DOHH2 (cell line): ENCODE measurements around the gene IGFBP3.

Source experiments
- H3F3A ChIP-seq: fragments of 200-600 bp; sonication (generic), shearing (Covaris generic); 2 replicates; pipeline ENCODE4 v1.6.0; 2016; ENCODE audit warnings: antibody characterized with exemption, mild to moderate bottlenecking; ENCODE audit not compliant: control insufficient read depth, insufficient read depth
- H3K27ac ChIP-seq: fragments of 200-600 bp; sonication (generic); 2 replicates; pipeline ENCODE4 v1.5.1; 2014; ENCODE audit warnings: low read depth, mild to moderate bottlenecking, low read length, moderate library complexity
- H3K27me3 ChIP-seq: fragments of 200-600 bp; sonication (generic); 2 replicates; pipeline ENCODE4 v1.6.1; 2014; ENCODE audit warnings: mild to moderate bottlenecking, low read length, mixed read lengths; ENCODE audit not compliant: control insufficient read depth
- H3K36me3 ChIP-seq: fragments of 200-600 bp; sonication (generic); 2 replicates; pipeline ENCODE4 v1.6.1; 2014; ENCODE audit warnings: mild to moderate bottlenecking, low read length, moderate library complexity, mixed read lengths; ENCODE audit not compliant: control insufficient read depth
- H3K4me1 ChIP-seq: fragments of 200-600 bp; sonication (generic); 2 replicates; pipeline ENCODE4 v1.6.1; 2014; ENCODE audit warnings: mild to moderate bottlenecking, low read length, mixed read lengths; ENCODE audit not compliant: control insufficient read depth
- H3K4me2 ChIP-seq: fragments of 200-600 bp; sonication (generic); 2 replicates; pipeline ENCODE4 v1.6.0; 2014; ENCODE audit warnings: mild to moderate bottlenecking, low read length, moderate library complexity
- H3K4me3 ChIP-seq: fragments of 200-600 bp; sonication (generic); 2 replicates; pipeline ENCODE4 v1.5.1; 2014; ENCODE audit warnings: mild to moderate bottlenecking, low read length, mixed read lengths
- H3K79me2 ChIP-seq: fragments of 200-600 bp; sonication (generic); 2 replicates; pipeline ENCODE4 v1.6.1; 2014; ENCODE audit warnings: mild to moderate bottlenecking, low read length, mixed read lengths; ENCODE audit not compliant: control insufficient read depth
- H3K9me2 ChIP-seq: fragments of 200-600 bp; sonication (generic); replicated peaks from 2 replicates; pipeline ENCODE4 v1.6.1; 2014; ENCODE audit warnings: mild to moderate bottlenecking, low read length, mixed read lengths; ENCODE audit not compliant: control insufficient read depth
- H3K9me3 ChIP-seq: fragments of 200-600 bp; sonication (generic); 2 replicates; pipeline ENCODE4 v1.6.1; 2014; ENCODE audit warnings: antibody characterized with exemption, low read length, mixed read lengths; ENCODE audit not compliant: control insufficient read depth, insufficient read depth
- H4K20me1 ChIP-seq: fragments of 200-600 bp; sonication (generic); 2 replicates; pipeline ENCODE4 v1.6.0; 2014; ENCODE audit warnings: low read depth, mild to moderate bottlenecking, antibody characterized with exemption, low read length, moderate library complexity; ENCODE audit not compliant: control insufficient read depth, insufficient read depth
- EZH2phosphoT487 ChIP-seq: fragments of 200-600 bp; sonication (generic); IDR thresholded peaks from 2 replicates; pipeline ENCODE4 v1.6.1; 2017; ENCODE audit warnings: borderline replicate concordance, mild to moderate bottlenecking, antibody characterized with exemption, low read length, moderate library complexity, mixed read lengths
- TF ChIP-seq, protein P1 (sequence below): fragments of 200-600 bp; sonication (generic); IDR thresholded peaks from one replicate; pipeline ENCODE4 v1.5.1; 2014; ENCODE audit warnings: antibody characterized with exemption, mild to moderate bottlenecking, low read depth, low read length; ENCODE audit not compliant: poor library complexity, severe bottlenecking

IGFBP3 gene, protein sequence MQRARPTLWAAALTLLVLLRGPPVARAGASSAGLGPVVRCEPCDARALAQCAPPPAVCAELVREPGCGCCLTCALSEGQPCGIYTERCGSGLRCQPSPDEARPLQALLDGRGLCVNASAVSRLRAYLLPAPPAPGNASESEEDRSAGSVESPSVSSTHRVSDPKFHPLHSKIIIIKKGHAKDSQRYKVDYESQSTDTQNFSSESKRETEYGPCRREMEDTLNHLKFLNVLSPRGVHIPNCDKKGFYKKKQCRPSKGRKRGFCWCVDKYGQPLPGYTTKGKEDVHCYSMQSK

DNA sequence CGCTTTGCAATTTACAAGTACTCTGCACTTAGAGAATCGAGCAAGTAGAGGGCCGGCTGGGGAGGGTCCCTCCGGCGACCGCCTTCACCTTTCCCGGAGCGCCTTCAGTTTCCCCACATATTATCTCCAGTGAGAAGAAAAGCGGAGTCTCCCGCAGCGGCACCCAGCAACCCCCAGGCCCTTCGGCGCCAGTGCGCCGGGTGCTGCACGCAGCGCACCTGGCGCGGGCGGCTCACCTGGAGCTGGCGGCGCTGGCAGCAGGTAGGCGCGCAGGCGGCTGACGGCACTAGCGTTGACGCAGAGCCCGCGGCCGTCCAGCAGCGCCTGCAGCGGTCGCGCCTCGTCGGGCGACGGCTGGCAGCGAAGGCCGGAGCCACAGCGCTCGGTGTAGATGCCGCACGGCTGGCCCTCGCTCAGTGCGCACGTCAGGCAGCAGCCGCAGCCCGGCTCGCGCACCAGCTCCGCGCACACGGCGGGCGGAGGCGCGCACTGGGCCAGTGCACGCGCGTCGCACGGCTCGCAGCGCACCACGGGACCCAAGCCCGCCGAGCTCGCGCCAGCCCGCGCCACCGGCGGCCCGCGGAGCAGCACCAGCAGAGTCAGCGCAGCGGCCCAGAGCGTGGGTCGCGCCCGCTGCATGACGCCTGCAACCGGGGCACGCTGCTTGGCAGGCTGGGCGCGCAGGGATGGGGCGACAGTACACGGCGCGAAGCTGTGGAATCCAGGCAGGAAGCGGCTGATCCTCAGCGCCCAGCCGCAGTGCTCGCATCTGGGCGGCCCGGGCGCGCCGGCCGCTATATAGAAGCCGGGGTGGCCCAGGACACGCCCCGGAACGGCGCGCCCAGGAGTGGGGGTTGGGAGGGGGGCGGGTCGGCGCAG, at the start of gene IGFBP3:
Gene IGFBP3 (minus strand): TSS at position 771 of the 879 bp plus-strand sequence. CDS start 132 bp downstream, at position 639.
- no peak within 1 kb of the TSS for H3K27ac ChIP-seq
- no peaks in the 10 kb centered on the region for H3K4me1 ChIP-seq
- no peaks in the 10 kb centered on the region for H4K20me1 ChIP-seq
- no peaks in the 10 kb centered on the region for H3K79me2 ChIP-seq
- H3K4me2 ChIP-seq: no peak within 1 kb of the TSS
- H3K27me3 ChIP-seq: peaks cover 42% of the 10 kb centered on the region
- no peaks in the 10 kb centered on the region for H3K9me3 ChIP-seq
- no peaks in the 10 kb centered on the region for H3K9me2 ChIP-seq
- TF ChIP-seq, protein P1, sequence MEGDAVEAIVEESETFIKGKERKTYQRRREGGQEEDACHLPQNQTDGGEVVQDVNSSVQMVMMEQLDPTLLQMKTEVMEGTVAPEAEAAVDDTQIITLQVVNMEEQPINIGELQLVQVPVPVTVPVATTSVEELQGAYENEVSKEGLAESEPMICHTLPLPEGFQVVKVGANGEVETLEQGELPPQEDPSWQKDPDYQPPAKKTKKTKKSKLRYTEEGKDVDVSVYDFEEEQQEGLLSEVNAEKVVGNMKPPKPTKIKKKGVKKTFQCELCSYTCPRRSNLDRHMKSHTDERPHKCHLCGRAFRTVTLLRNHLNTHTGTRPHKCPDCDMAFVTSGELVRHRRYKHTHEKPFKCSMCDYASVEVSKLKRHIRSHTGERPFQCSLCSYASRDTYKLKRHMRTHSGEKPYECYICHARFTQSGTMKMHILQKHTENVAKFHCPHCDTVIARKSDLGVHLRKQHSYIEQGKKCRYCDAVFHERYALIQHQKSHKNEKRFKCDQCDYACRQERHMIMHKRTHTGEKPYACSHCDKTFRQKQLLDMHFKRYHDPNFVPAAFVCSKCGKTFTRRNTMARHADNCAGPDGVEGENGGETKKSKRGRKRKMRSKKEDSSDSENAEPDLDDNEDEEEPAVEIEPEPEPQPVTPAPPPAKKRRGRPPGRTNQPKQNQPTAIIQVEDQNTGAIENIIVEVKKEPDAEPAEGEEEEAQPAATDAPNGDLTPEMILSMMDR: no peak
- no peak for TF ChIP-seq EZH2phosphoT487
- no peaks in the 10 kb centered on the region for H3F3A ChIP-seq
- H3K4me3 ChIP-seq: no peak within 1 kb of the TSS
- H3K36me3 ChIP-seq: no peaks in the 10 kb centered on the region

DNA sequence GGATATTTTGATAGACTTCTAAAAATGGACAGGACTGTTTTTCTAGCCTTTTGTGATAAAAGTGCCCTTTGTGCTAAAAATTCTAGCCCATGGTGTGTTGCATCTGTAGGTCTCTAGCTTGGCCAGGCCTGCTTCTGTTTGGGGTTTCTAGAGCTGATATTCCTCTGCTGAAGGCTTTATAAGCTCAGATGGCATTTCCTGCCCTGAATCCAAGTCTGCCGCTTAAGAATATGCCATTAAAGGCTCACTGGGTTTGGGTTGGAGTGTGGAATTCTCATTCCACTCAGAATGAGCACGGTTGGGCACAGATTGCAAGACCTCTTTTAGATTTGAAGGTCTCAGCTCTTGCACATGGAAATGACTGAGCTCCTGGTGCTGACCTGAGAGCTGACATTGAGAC, 49.4 kb upstream of the IGFBP3 start:
- no peaks in the 10 kb centered on the region for H3K79me2 ChIP-seq
- H3K4me3 ChIP-seq: no peak overlapping the region
- TF ChIP-seq, protein P1: no peak
- no peak for TF ChIP-seq EZH2phosphoT487
- no peaks in the 10 kb centered on the region for H3K9me3 ChIP-seq
- no peaks in the 10 kb centered on the region for H4K20me1 ChIP-seq
- H3K4me1 ChIP-seq: no peaks in the 10 kb centered on the region
- H3K27ac ChIP-seq: no peak overlapping the region
- no peaks in the 10 kb centered on the region for H3K9me2 ChIP-seq
- H3K4me2 ChIP-seq: no peak overlapping the region
- no peaks in the 10 kb centered on the region for H3K27me3 ChIP-seq
- H3K36me3 ChIP-seq: no peaks in the 10 kb centered on the region
- H3F3A ChIP-seq: no peaks in the 10 kb centered on the region

DNA sequence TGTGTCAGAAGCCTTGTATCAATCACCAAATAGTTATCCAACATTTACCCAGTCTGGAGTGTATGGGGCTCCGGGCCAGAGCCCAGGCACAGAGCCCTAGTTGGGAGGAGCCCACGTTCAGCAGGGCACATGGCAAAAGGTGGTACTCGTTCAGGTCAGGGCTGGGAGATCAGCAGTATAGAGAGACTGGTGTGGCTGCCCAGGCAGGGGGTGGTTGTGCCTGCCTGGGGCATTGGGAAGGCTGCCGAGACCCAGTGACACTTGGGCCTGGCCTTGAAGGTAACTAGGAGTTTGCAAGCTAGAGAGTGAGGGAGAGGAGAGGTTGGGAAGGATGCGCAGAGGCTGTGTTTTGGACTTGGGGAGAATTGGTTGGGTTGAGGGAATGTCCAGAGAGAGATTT, 48.9 kb upstream of the IGFBP3 start:
- H3K9me3 ChIP-seq: no peaks in the 10 kb centered on the region
- no peak overlapping the region for H3K4me3 ChIP-seq
- no peaks in the 10 kb centered on the region for H3K4me1 ChIP-seq
- no peaks in the 10 kb centered on the region for H4K20me1 ChIP-seq
- no peaks in the 10 kb centered on the region for H3K79me2 ChIP-seq
- no peaks in the 10 kb centered on the region for H3F3A ChIP-seq
- no peaks in the 10 kb centered on the region for H3K36me3 ChIP-seq
- no peak overlapping the region for H3K27ac ChIP-seq
- no peaks in the 10 kb centered on the region for H3K27me3 ChIP-seq
- H3K4me2 ChIP-seq: no peak overlapping the region
- TF ChIP-seq, protein P1: no peak
- no peaks in the 10 kb centered on the region for H3K9me2 ChIP-seq
